A549 (cell line): ENCODE results near the gene IQSEC3.

ENCODE experiments used
- CBX8 ChIP-seq: fragments of 200-600 bp; sonication (generic); IDR thresholded peaks from 2 replicates; pipeline ENCODE4 v1.6.1; 2016
- CTCF ChIP-seq: fragments of >200 bp; sonication (Bioruptor Twin); formaldehyde crosslinking; IDR thresholded peaks from 3 replicates; pipeline ENCODE4 v1.5.1; 2016
- JUN ChIP-seq, 2 experiments: fragments of >200 bp; sonication (Bioruptor Twin); formaldehyde crosslinking; IDR thresholded peaks; 2 replicates in 1 of 2; 3 replicates in 1 of 2; pipeline ENCODE4 v1.6.1; 2016 to 2017
- MAX ChIP-seq: IDR thresholded peaks from 2 replicates; pipeline ENCODE4 v1.6.1; 2012
- MAZ ChIP-seq: fragments of 150-350 bp; IDR thresholded peaks from 2 replicates; pipeline ENCODE4 v1.6.1; 2014; ENCODE audit warnings: antibody characterized with exemption, low read depth, low read length, borderline replicate concordance
- NPAS2 ChIP-seq: fragments of 250-450 bp; sonication (Bioruptor Pico); IDR thresholded peaks from 2 replicates; pipeline ENCODE4 v1.8.0; 2022; ENCODE audit warnings: mild to moderate bottlenecking, moderate library complexity, borderline replicate concordance
- POLR2A ChIP-seq: IDR thresholded peaks from 2 replicates; pipeline ENCODE4 v1.6.1; 2012; ENCODE audit warnings: mild to moderate bottlenecking, low read length
- POLR2AphosphoS2 ChIP-seq: conservative IDR thresholded peaks from 2 replicates; pipeline ENCODE4 v1.6.1; 2012; ENCODE audit warnings: low read length, improper control_type of control experiment, inconsistent platforms
- REST ChIP-seq: fragments of 200-600 bp; sonication (generic); IDR thresholded peaks from 2 replicates; pipeline ENCODE4 v1.6.1; 2016; ENCODE audit warnings: antibody characterized with exemption, mild to moderate bottlenecking, moderate library complexity
- RFX5 ChIP-seq: fragments of 450-650 bp; IDR thresholded peaks from 2 replicates; pipeline ENCODE4 v1.7.1; 2014; ENCODE audit warnings: antibody characterized with exemption, mild to moderate bottlenecking, moderate library complexity
- SREBF2 ChIP-seq: fragments of 450-650 bp; IDR thresholded peaks from 2 replicates; pipeline ENCODE4 v1.6.1; 2014; ENCODE audit warnings: mild to moderate bottlenecking, moderate library complexity

GRCh38 chr12:138171-138897, 71.8 kb downstream of the IQSEC3 start:
- no peak for TF ChIP-seq MAX
- no peak for TF ChIP-seq CTCF
- TF ChIP-seq NPAS2 (CRISPR knock-in tag): no peak
- TF ChIP-seq REST: no peak
- TF ChIP-seq SREBF2: no peak
- TF ChIP-seq POLR2AphosphoS2: no peak
- no peak for TF ChIP-seq RFX5
- TF ChIP-seq POLR2A: no peak
- no peak for TF ChIP-seq CBX8
- TF ChIP-seq JUN (IDR thresholded peaks at IDR 0.05): no peak
- TF ChIP-seq MAZ: no peak
